ENCODE measurements around the gene RTN4.
"Not testable (repeated sequence)": the region's sequence is repeated elsewhere in the genome, so short reads cannot be mapped to it uniquely, and the experiment has no call there.

The RTN4 gene

GRCh38 chr2:55050100-55050994 lies at the start of gene RTN4:
RTN4 (minus strand) TSS chr2:55050451; CDS start chr2:55050300, 151 bp downstream.
- peak; percentile 97 for DNase-seq

DNA sequence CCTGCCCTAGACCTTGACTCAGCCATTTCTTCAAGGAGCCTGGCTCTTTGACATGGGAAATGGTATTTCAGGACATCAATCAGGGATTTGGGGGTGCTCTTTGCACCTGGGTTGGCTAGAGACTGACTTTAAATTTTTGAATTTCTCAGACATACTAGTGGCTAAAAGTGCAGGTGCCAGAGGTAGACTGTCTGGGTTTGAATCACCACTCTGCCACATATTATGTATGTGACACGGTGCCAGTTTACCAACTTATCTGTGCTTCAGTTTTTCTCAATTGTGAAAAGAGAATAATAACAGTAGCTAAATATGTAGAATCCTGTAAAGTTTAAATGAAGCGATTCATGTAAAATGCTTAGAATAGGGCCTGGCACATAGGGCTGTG lies 49.2 kb upstream of the RTN4 start:
- DNase-seq, result no peak

- no peak for DNase-seq
Measured at GRCh38 chr2:55097461-55098410, 47.5 kb upstream of the RTN4 start.

GRCh38 chr2:55097082-55097460 lies 46.8 kb upstream of the RTN4 start:
- no peak for DNase-seq

- DNase-seq, result no peak
Measured at GRCh38 chr2:55096586-55096985, 46.3 kb upstream of the RTN4 start.

GRCh38 chr2:55093381-55093780 lies 43.1 kb upstream of the RTN4 start:
- peak; percentile 34 for DNase-seq

DNA sequence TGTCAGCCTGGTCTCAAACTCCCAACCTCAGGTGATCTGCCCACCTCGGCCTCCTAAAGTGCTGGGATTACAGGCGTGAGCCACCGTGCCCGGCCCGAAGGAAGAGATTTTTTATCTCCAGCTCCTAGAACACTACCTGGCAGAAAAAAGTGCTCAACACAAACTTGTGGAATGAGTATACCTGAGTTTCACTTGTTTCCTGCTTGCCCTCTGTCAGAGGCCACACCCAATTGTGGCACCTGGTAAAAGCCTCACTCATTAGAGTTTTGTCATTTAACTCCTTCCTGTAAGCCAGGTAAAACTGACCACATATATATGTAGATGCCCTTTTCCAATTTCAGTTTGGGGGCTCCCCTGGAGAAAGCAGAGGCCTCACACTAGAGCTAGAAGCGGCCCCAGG lies 42.2 kb upstream of the RTN4 start:
- DNase-seq, result no peak

GRCh38 chr2:55091681-55092080 lies 41.4 kb upstream of the RTN4 start:
- DNase-seq, result not testable (repeated sequence)

GRCh38 chr2:55090702-55091101 lies 40.5 kb upstream of the RTN4 start:
- DNase-seq, result peak; percentile 13

GRCh38 chr2:55089726-55090125 lies 39.5 kb upstream of the RTN4 start:
- DNase-seq, result no peak

DNA sequence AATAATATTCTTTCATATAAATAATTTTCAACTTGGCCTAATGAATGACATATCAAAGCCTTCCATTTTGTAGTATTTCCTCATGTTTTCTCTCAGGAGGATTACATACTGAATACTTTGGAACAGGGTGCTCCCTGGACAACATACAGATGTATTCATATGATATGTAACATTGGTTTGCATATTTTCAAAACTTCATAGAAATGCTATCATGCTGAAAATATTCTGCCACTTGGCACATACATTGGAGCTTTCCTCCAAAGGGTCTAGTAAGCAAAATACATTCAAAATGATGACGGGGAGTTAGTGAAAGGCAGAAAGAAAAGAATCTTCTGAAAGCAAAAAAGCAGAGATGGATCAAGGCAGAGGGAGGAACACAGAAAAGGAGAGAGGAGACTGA lies 38.1 kb upstream of the RTN4 start:
- DNase-seq, result no peak

GRCh38 chr2:55087936-55088335 lies 37.7 kb upstream of the RTN4 start:
- no peak for DNase-seq

- DNase-seq, result no peak
Measured at GRCh38 chr2:55087501-55087900, 37.2 kb upstream of the RTN4 start.

DNA sequence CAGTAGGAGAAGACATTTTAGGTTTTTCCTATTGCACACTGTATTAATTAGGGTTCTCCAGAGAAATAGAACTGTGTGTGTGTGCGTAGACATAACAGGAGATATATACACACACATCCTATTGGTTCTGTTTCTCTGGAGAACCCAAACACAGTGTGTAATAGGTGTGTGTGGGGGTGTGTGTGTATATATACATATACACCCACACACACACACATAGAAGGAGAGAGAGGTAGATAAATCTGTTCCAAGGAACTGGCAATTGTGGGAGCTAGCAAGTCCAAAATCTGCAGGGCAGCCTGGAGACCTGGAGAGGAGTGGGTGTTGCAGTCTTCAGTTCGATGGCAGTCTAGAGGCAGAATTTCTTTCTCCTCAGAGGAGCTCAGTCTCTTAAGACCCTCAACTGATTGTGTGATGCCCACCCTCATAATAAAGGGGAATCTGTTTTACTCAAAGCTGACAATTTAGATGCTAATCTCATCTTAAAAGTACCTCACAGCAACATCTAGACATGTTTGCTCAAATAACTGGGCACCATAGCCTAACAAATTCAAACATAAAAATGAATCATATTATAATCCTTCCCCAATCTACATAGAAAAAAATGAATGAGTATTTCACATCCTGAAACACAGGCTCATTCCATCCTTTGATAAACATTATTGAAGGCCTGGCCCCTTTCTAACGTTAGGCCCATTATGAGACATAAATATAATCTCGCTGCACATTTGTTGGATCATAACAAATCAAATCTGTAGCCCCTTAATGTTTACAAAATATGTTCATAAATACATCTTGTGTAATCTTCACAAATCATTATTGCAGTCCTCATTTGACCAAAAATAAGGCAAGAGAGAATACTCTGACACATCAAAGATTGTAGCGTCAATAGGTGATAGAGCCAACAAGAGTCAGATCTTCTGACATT lies 35.1 kb upstream of the RTN4 start:
- no peak for DNase-seq

DNA sequence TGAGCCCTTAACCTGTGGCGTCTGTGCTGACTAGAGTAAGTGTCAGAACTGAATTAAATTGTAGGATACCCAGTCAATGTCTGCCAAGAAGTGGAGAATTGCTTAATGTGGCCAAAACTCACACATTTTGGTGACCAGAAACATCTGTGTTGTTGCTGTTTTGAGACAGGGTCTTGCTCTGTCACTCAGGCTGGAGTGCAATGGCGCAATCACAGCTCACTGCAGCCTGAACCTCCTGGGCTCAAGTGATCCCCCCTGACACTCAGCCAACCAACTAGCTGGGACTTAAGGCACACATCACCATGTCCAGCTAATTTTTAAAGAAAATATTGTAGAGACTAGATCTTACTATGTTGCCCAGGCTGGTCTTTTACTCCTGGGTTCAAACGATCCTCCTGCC lies 34.4 kb upstream of the RTN4 start:
- no peak for DNase-seq

GRCh38 chr2:55080204-55080738 lies 30.0 kb upstream of the RTN4 start:
- DNase-seq, result no peak

DNA sequence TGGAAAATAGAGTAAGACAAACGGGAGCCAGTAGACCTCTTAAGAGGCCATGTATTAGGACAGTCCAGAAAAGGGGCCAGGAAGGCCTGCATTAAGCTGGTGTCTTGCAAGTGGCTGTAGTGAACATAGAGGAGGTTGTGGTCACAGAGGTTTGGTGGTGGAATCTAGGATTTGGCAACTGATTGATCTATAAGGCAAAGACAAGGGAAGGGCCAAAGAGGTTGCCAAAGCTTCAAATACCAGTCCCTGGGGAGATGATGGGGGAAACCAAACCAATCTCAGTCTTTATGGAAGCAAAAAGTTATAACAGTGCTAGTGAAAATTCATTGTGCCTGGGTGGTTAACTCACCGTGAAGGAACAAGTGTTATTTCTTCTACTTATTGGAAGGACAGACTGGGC lies 28.7 kb upstream of the RTN4 start:
- DNase-seq, result no peak

DNA sequence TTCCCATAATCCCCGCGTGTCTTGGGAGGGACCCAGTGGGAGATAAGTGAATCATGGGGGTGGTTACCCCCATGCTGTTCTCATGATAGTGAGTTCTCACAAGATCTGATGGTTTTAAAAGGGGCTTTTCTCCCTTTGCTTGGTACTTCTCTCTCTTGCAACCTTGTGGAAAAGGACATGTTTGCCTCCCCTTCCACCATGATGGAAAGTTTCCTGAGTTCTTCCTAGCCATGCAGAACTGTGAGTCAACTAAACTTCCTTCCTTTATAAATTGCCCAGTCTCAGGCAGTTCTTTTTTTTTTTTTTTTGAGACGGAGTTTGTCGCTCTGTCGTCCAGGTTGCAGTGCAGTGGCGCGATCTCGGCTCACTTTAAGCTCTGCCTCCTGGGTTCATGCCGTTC lies 26.5 kb upstream of the RTN4 start:
- DNase-seq, result no peak

- not testable (repeated sequence) for DNase-seq
Measured at GRCh38 chr2:55076019-55076418, 25.8 kb upstream of the RTN4 start.

- no peak for DNase-seq
Measured at GRCh38 chr2:55073000-55073983, 23.0 kb upstream of the RTN4 start.

GRCh38 chr2:55063713-55064323 lies 13.6 kb upstream of the RTN4 start:
- DNase-seq, result no peak

Measured in SIG-M5 (cell line).